ENCODE data around the gene TTC34.

DNA sequence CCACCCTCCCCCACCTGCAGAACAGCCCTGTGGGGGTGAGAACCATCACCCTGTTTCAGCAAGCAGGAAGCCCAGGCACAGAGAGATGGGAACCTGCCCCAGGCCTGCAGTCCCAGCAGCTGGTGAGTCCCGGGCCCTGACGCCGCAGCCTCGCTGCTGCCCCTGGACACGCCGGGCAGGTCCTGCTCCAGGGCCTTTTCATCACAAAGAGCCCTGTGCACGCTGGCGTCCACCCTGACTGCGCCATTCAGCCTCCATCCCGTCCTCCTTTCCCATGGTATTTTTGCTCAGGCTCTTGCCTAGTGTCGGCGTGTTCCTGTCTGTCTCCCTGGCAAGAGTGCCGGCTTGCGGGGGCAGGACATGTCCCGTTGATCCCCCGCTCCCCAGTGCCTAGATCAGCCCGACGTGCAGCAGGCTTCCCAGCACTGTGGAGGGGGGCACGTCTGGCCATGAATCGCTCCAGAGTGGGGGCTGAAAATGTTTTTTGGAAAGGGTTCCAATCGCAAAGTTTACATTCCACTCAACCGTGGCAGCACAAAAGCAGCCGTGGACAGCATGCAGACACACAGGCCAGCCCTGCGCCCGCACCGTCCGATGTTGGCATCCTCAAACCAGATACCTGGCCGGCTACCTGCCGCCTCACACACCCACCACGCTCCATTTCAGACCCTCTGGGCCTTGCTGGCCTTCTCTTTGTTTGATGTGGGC is 6.3 kb upstream of the TTC34 start:
- TF ChIP-seq, protein P1, sequence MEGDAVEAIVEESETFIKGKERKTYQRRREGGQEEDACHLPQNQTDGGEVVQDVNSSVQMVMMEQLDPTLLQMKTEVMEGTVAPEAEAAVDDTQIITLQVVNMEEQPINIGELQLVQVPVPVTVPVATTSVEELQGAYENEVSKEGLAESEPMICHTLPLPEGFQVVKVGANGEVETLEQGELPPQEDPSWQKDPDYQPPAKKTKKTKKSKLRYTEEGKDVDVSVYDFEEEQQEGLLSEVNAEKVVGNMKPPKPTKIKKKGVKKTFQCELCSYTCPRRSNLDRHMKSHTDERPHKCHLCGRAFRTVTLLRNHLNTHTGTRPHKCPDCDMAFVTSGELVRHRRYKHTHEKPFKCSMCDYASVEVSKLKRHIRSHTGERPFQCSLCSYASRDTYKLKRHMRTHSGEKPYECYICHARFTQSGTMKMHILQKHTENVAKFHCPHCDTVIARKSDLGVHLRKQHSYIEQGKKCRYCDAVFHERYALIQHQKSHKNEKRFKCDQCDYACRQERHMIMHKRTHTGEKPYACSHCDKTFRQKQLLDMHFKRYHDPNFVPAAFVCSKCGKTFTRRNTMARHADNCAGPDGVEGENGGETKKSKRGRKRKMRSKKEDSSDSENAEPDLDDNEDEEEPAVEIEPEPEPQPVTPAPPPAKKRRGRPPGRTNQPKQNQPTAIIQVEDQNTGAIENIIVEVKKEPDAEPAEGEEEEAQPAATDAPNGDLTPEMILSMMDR (IDR thresholded peaks at IDR 0.05), result no peak
- no peak for TF ChIP-seq EZH2 (IDR thresholded peaks at IDR 0.05)
- TF ChIP-seq EZH2phosphoT487 (IDR thresholded peaks at IDR 0.05), result no peak

Data from neural progenitor cell (in vitro differentiated cells).